Activated gamma-delta T cell treated with anti-CD3 and anti-CD28 coated beads, Interleukin-2, amount 50 U/mL, for 16 hours (primary cell): ENCODE results near the gene VWC2L.

ENCODE experiments used
- DNase-seq: peaks from one replicate; pipeline ENCODE4 v3.0.0-alpha.2; 2020; ENCODE audit warnings: low read depth

The VWC2L gene

DNA sequence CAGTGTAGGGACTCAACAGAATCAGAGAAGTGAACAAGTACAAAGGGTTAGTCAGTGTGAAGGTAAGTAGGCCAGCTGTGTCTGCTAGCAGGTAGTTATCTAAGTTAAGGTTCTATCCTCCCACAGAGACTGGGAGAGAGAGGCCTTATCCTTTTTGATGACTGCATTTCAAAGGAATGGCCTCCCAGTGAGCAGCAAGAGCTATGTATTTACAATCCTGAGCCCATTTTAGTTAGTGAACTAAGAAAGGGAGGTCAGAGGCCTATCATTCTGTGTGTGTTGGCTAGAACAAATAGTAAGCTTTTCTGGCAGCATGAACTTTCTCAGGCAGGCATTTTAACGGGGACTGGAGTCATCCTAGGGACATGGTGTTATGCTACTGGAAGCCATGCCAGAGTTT lies 182.9 kb downstream of the VWC2L start:
- DNase-seq = no peak

DNA sequence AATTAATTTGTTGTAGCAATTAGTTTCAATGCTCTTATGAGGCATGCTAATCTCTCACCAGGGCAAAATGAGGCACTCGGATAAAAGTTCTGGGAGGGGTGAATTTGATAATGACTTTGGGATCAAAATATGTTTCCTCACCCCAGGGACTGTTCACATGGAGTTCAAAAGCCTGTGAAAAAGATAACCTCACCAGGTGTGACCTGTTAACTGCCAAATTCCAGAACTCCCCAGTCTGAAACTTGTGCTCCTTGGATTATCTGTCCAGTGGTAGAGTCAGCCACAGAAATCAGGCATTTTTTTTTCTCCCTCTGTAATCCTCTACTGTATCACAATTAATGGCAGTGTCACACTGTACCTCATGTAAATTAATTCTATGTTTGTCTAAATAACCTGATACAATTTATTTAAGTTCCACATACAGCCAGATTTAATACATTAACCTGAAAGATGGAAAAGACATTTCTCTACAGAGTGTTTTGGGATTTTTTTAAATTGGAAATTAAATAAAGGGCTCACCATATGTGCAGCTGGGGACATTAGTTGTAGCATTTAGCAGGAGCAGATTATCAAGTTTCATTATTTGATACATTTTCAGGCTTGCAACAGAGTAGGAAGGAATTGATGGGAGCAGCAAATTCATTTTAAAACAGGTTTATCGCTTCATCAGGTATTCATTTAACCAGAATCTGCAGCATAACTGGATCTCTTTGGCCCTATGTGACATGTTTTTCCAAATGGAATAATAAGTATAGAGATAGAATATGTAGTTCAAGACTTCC lies 191.2 kb downstream of the VWC2L start:
- no peak for DNase-seq

DNA sequence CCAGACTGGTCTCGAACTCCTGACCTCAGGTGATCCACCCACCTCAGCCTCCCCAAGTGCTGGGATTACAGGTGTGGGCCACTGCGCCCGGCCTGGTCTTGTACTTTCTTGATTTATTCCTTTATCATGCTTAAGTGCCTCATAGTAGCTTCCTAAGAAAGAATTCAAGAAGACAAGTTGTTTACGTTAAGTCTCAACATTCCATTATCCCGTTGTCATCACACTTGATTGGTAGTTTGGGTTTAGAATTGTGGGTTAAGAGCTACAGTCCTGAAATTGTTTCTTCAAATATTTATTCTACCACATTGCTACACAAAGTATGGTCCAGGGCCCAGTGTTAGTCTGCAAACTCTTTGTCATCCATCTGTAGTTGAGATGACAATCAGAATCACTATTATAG lies 194.0 kb downstream of the VWC2L start:
- DNase-seq = no peak

DNA sequence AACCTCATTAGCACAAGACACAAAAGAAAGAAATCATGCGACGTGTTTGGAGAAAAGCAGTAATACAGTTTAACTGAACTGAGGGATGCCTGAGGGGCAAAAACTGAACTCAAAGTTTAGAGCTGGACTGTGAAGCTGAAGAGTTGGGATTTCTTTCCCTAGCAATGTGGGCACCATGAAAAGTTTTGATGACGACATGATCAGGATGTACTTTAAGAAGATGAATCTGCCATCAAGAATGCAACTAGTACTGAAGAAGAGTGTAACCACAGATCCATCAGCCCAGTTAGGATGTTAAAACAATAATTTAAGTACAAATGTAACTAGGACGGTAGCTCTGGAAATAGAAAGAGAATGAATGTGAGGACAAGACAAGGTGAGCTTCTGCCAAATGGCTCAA lies 196.2 kb downstream of the VWC2L start:
- DNase-seq = no peak

DNA sequence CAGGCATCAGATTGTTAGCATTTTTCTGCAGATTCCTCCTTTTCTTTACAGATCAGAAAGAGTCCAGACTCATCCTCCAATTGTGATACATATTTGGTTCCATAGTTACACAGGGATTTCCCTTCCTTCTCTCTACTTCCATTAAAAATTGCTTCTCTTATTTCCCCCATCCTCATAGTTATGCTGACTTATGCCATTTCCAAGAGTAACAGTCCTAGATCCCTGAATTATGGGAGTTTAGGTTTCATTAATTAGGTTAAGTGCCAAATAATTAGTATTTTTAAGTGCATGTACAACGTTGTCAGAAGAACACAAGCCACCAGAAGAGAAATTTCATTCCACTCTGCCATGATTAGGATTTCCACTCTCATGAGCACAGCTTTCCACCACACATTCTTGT lies 200.2 kb downstream of the VWC2L start:
- no peak for DNase-seq

DNA sequence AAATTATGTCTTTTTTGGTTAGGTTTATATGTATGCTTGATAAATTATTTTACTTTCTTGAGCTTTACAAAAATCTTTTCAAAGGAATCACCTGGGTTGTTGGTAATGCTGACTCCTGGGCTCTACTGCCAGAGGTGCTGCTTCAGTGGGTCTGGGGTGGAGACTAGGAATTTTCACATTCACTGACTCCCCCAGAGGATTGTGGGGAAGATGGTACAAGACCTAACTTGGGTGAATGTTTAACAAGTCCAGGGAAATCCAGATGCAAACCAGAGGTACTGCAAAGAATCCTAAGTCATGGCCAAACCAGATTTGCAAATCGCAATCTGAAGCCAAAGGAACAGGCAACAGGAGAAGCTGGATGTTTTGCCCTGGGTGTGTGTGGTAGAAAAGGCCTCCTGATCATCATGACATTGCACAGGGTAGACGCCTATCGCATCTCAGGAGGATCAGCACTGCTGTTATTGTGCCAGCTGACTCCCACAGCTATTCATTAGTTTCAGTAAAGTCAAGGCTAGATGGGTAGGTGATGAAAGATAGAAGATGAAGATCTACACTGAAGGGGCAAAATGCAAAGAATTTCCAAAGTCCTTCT lies 213.4 kb downstream of the VWC2L start:
- DNase-seq = no peak

DNA sequence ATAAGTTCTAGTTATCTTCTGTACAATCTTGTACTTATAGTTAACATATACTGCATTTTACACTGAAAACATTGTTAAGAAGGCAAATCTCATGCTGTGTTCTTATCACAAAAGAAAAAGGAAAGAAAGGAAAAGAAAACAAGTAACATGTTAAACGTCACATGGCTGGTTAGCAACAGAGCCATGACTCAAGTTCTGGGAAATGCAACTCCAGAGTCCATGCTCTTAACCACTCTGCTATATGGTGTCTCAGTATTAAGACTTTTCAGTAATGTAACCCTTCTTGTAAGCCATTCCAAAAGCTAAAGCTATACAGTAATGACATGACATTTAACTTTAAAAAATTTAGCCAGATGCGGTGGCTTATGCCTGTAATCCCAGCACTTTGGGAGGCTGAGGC lies 217.2 kb downstream of the VWC2L start:
- DNase-seq = no peak
